K562 (cell line): ENCODE measurements around the gene ATP9B. TPM values are rescaled to one million over a fixed set of nuclear protein-coding genes. Genes with fewer than 3 reads are reported as not detected.
A peak's percentile ranks its signal among the peaks of the same experiment; 100 is the strongest.

ENCODE experiments used
- BACH1 ChIP-seq: fragments of 200-800 bp; sonication (Bioruptor generic); IDR thresholded peaks from 2 replicates; pipeline ENCODE4 v1.6.1; 2016; ENCODE audit warnings: missing genetic modification characterization, missing compliant biosample characterization
- C11orf30 ChIP-seq: fragments of 450-650 bp; IDR thresholded peaks from 2 replicates; pipeline ENCODE4 v1.6.1; 2016; ENCODE audit warnings: low read depth, mild to moderate bottlenecking
- CEBPB ChIP-seq: fragments of 450-650 bp; IDR thresholded peaks from 2 replicates; pipeline ENCODE4 v1.6.1; 2016; ENCODE audit warnings: missing genetic modification characterization, missing compliant biosample characterization
- CREB3L1 ChIP-seq: fragments of 450-650 bp; IDR thresholded peaks from 2 replicates; pipeline ENCODE4 v1.6.1; 2014; ENCODE audit warnings: low read depth, mild to moderate bottlenecking, moderate library complexity, borderline replicate concordance
- GATA2 ChIP-seq: sonication (generic); formaldehyde crosslinking; IDR thresholded peaks from 2 replicates; pipeline ENCODE4 v1.4.0; 2020; ENCODE audit warnings: mild to moderate bottlenecking, missing genetic modification reagents
- GATAD2B ChIP-seq: fragments of 450-650 bp; IDR thresholded peaks from 2 replicates; pipeline ENCODE4 v1.6.1; 2017; ENCODE audit warnings: mild to moderate bottlenecking, borderline replicate concordance
- HDGF ChIP-seq: fragments of 450-650 bp; IDR thresholded peaks from 2 replicates; pipeline ENCODE4 v1.6.1; 2016
- MTA2 ChIP-seq: fragments of 450-650 bp; IDR thresholded peaks from 2 replicates; pipeline ENCODE4 v1.6.1; 2016; ENCODE audit warnings: low read depth
- NCOA1 ChIP-seq: fragments of 450-650 bp; IDR thresholded peaks from 2 replicates; pipeline ENCODE4 v1.6.1; 2016; ENCODE audit warnings: low read depth
- PPARD ChIP-seq: fragments of 250-450 bp; sonication (Bioruptor Pico); IDR thresholded peaks from 2 replicates; pipeline ENCODE4 v1.8.0; 2022; ENCODE audit warnings: inconsistent platforms, mild to moderate bottlenecking, moderate library complexity
- SAFB2 ChIP-seq: fragments of 200-400 bp; formaldehyde crosslinking; IDR thresholded peaks from 2 replicates; pipeline ENCODE4 v1.6.1; 2018; ENCODE audit warnings: borderline replicate concordance, low read length, low read depth, moderate library complexity; ENCODE audit not compliant: severe bottlenecking
- SPI1 ChIP-seq: IDR thresholded peaks from 2 replicates; pipeline ENCODE4 v1.6.1; 2011; ENCODE audit warnings: low read depth, low read length, control low read depth, borderline replicate concordance
- TEAD2 ChIP-seq: fragments of 450-650 bp; IDR thresholded peaks from 2 replicates; pipeline ENCODE4 v1.6.1; 2016; ENCODE audit warnings: missing genetic modification characterization, control low read depth, missing compliant biosample characterization
- XRCC3 ChIP-seq: fragments of 450-650 bp; IDR thresholded peaks from 2 replicates; pipeline ENCODE4 v1.6.1; 2017; ENCODE audit warnings: mild to moderate bottlenecking, moderate library complexity
- ZBED1 ChIP-seq: IDR thresholded peaks from 2 replicates; pipeline ENCODE4 v1.6.1; 2014
- ZNF239 ChIP-seq: fragments of 250-450 bp; sonication (Bioruptor Pico); IDR thresholded peaks from 2 replicates; pipeline ENCODE4 v1.4.0; 2020; ENCODE audit warnings: mild to moderate bottlenecking
- ZNF263 ChIP-seq: sonication (generic); formaldehyde crosslinking; IDR thresholded peaks from 2 replicates; pipeline ENCODE4 v1.8.0; 2022; ENCODE audit warnings: mild to moderate bottlenecking, missing genetic modification reagents, borderline replicate concordance
- ZNF282 ChIP-seq: sonication (generic); formaldehyde crosslinking; IDR thresholded peaks from 2 replicates; pipeline ENCODE4 v1.8.1; 2023; ENCODE audit warnings: missing genetic modification reagents
- polyA plus RNA-seq, 8 experiments: library from polyadenylated mRNA; depleted of rRNA in 4 of 8; stranded (reverse) in 5 of 8; unstranded in 3 of 8; fragments of >200 nt; fragmentation: Nextera tagmentation in 2 of 8; fragmentation: Illumina TruSeq in 1 of 8; extraction: Ambion mirVana in 2 of 8; extraction: Trizol in 1 of 8; gene quantifications; 2 replicates each; pipeline versions ENCODE4 v1.2.1 to v1.2.3, GENCODE V29; 2011 to 2014; ENCODE audit warnings: inconsistent platforms in 1 of 8, missing spikeins in 1 of 8
- total RNA-seq, 7 experiments: library from RNA; depleted of rRNA in 6 of 7; stranded (reverse); fragments of >200 nt in 6 of 7; fragmentation: Illumina TruSeq in 2 of 7; extraction: Trizol in 2 of 7; gene quantifications; 2 replicates each; pipeline versions ENCODE4 v1.2.1 to v1.2.3, GENCODE V29; 2011 to 2021; ENCODE audit warnings: low replicate concordance in 1 of 7
- TF ChIP-seq, protein P1 (sequence below): sonication (generic); IDR thresholded peaks from 2 replicates; pipeline ENCODE4 v1.6.1; 2016

The ATP9B gene
- total and polyA plus RNA-seq, 9 of the 15 experiments (the other 6 are each of a cell fraction or from before 2014, with no cell fraction given): 0.66 to 13.2 (median 7.9) TPM

- TF ChIP-seq ZNF263 (0 out of 2 replicates have a peak, but pooled peaks have one; percentile 34), ZNF239 (CRISPR knock-in tag) (no peak), ZBED1 (0 out of 2 replicates have a peak, but pooled peaks have one; percentile 9), TEAD2 (tag) (no peak), MTA2 (no peak), GATAD2B (no peak), C11orf30 (peak; percentile 89), XRCC3 (no peak), CEBPB (tag) (peak; percentile 82), PPARD (CRISPR knock-in tag) (no peak), HDGF (no peak), NCOA1 (peak; percentile 77; the same call in 1 of the 2 replicates), GATA2 (no peak), SPI1 (no peak), CREB3L1 (0 out of 2 replicates have a peak, but pooled peaks have one; percentile 50), ZNF282 (CRISPR knock-in tag) (0 out of 2 replicates have a peak, but pooled peaks have one; percentile 51), BACH1 (no peak), SAFB2 (no peak)
- TF ChIP-seq, protein P1, sequence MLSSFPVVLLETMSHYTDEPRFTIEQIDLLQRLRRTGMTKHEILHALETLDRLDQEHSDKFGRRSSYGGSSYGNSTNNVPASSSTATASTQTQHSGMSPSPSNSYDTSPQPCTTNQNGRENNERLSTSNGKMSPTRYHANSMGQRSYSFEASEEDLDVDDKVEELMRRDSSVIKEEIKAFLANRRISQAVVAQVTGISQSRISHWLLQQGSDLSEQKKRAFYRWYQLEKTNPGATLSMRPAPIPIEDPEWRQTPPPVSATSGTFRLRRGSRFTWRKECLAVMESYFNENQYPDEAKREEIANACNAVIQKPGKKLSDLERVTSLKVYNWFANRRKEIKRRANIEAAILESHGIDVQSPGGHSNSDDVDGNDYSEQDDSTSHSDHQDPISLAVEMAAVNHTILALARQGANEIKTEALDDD: no peak
These were observed at the start of gene ATP9B (continued) for GRCh38 chr18:79068937-79069716.
